Measurements from ENCODE around the gene MPHOSPH9.

GRCh38 chr12:123149501-123150274, 83.3 kb downstream of the MPHOSPH9 start:
- no peak for TF ChIP-seq ZNF8 (CRISPR knock-in tag; IDR thresholded peaks at IDR 0.05)
- no peak for TF ChIP-seq CSDC2 (CRISPR knock-in tag; IDR thresholded peaks at IDR 0.05)
- TF ChIP-seq GLIS3 (CRISPR knock-in tag; IDR thresholded peaks at IDR 0.05): no peak
- TF ChIP-seq PPARA (CRISPR knock-in tag; IDR thresholded peaks at IDR 0.05; ENCODE audit: borderline replicate concordance): no peak

Data from SK-N-SH treated with all-trans-retinoic acid at 6 μM for 48 hours (cell line).